PC-3 (cell line): ENCODE data around the gene TBX15. TPM values are rescaled to one million over a fixed set of nuclear protein-coding genes. Genes with fewer than 3 reads are reported as not detected.
A peak's percentile ranks its signal among the peaks of the same experiment; 100 is the strongest.

Source experiments
- ATAC-seq: fragments of 200-7000 bp; cut with Tn5 transposase; 2 replicates; pipeline ENCODE4 v1.9.1; 2020; ENCODE audit warnings: mild to moderate bottlenecking, moderate library complexity
- BruUV-seq: library from RNA; stranded (reverse); fragments of 400-500 nt; replicated peaks from 2 replicates; lab custom pipeline; 2021; lab: Mats Ljungman, UMichigan
- CTCF ChIA-PET: fragments of 300-600 bp; sonication (Branson Sonifier 250); formaldehyde crosslinking; loops from one replicate; lab custom pipeline; 2022; ENCODE audit warnings: antibody characterized with exemption; lab: Charles Lee
- POLR2A ChIA-PET: fragments of 300-600 bp; sonication (Branson Sonifier 250); formaldehyde crosslinking; loops from one replicate; lab custom pipeline; 2022; ENCODE audit warnings: antibody characterized with exemption; ENCODE audit not compliant: unreplicated experiment; lab: Charles Lee
- DNase-seq: peaks from one replicate; pipeline ENCODE4 v3.0.0-alpha.2; 2015
- H2AFZ ChIP-seq: fragments of 300-600 bp; sonication (generic); 2 replicates; pipeline ENCODE4 v1.6.0; 2016; ENCODE audit warnings: antibody characterized with exemption, low read length
- H3F3A ChIP-seq: fragments of 300-600 bp; sonication (generic); one replicate; pipeline ENCODE4 v1.6.0; 2017; ENCODE audit warnings: antibody characterized with exemption, low read length, control low read depth, mild to moderate bottlenecking; ENCODE audit not compliant: unreplicated experiment
- H3K27ac ChIP-seq: fragments of 300-600 bp; sonication (generic); 2 replicates; pipeline ENCODE4 v1.5.1; 2016; ENCODE audit warnings: mild to moderate bottlenecking, low read length
- H3K27me3 ChIP-seq: fragments of 300-600 bp; sonication (generic); 2 replicates; pipeline ENCODE4 v1.6.1; 2016; ENCODE audit warnings: low read length, mixed read lengths
- H3K36me3 ChIP-seq: fragments of 300-600 bp; sonication (generic); 2 replicates; pipeline ENCODE4 v1.6.1; 2016; ENCODE audit warnings: low read depth, mixed run types, low read length, mixed read lengths
- H3K4me1 ChIP-seq: fragments of 300-600 bp; sonication (generic); 2 replicates; pipeline ENCODE4 v1.5.1; 2016; ENCODE audit warnings: low read length; ENCODE audit not compliant: insufficient read depth
- H3K4me2 ChIP-seq: fragments of 300-600 bp; sonication (generic); 2 replicates; pipeline ENCODE4 v1.6.0; 2016; ENCODE audit warnings: low read length
- H3K4me3 ChIP-seq: fragments of 300-600 bp; sonication (generic); 2 replicates; pipeline ENCODE4 v1.5.1; 2016; ENCODE audit warnings: mild to moderate bottlenecking, low read length, mixed read lengths
- H3K79me2 ChIP-seq: fragments of 300-600 bp; sonication (generic); 2 replicates; pipeline ENCODE4 v1.6.1; 2017; ENCODE audit warnings: low read length, mixed read lengths
- H3K9ac ChIP-seq: fragments of 300-600 bp; sonication (generic); 2 replicates; pipeline ENCODE4 v1.6.0; 2016; ENCODE audit warnings: mild to moderate bottlenecking, low read length
- H3K9me2 ChIP-seq: fragments of 300-600 bp; sonication (generic); replicated peaks from 2 replicates; pipeline ENCODE4 v1.6.1; 2016; ENCODE audit warnings: mixed run types, low read length, mixed read lengths
- H3K9me3 ChIP-seq: fragments of 300-600 bp; sonication (generic); 2 replicates; pipeline ENCODE4 v1.6.1; 2016; ENCODE audit warnings: low read length, mixed read lengths
- H4K20me1 ChIP-seq: fragments of 300-600 bp; sonication (generic); 2 replicates; pipeline ENCODE4 v1.6.1; 2016; ENCODE audit warnings: low read length, mixed read lengths
- EZH2 ChIP-seq: fragments of 300-600 bp; sonication (generic); IDR thresholded peaks from one replicate; pipeline ENCODE4 v1.6.1; 2017; ENCODE audit warnings: antibody characterized with exemption, mild to moderate bottlenecking, low read length; ENCODE audit not compliant: unreplicated experiment
- EZH2phosphoT487 ChIP-seq: fragments of 300-600 bp; sonication (generic); IDR thresholded peaks from 2 replicates; pipeline ENCODE4 v1.6.1; 2018; ENCODE audit warnings: mild to moderate bottlenecking, antibody characterized with exemption, low read length, borderline replicate concordance
- intact Hi-C: fragments of 100-400 bp; cut with micrococcal nuclease; formaldehyde crosslinking; loops from 2 replicates; pipeline ENCODE4 v1.9.0; 2023
- total RNA-seq: library from RNA; depleted of rRNA; stranded (reverse); fragments of >200 nt; gene quantifications from 2 replicates; pipeline ENCODE4 v1.2.3, GENCODE V29; 2014
- TF ChIP-seq, protein P1 (sequence below): fragments of 300-600 bp; sonication (generic); conservative IDR thresholded peaks from 2 replicates; pipeline ENCODE4 v1.5.1; 2017; ENCODE audit warnings: antibody characterized with exemption, low read depth, mild to moderate bottlenecking, low read length

TBX15 gene
- total RNA-seq, 1 experiment from 2014 or later: 0.58 TPM

DNA sequence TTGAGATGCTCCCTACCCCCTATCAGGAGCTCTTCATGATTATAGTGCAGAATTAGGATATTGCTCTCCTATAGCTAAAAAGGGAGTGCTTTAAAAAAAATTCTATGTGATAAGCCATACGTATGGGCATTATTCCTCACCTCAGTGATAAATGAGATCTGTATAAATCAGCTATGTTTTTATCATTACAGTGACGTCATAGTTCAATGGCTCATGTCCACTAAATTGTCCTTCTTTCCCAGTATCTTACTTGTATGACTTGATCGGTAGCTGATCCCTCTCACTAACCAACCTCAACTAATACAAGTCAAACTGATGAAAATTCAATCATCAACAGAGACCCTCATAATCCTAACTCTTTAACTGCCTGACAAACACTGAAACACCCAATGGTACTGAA, 93.3 kb downstream of the TBX15 start:
- H3K9ac ChIP-seq: no peak overlapping the region
- POLR2A ChIA-PET: no interaction called here
- no peaks in the 10 kb centered on the region for H3F3A ChIP-seq
- intact Hi-C loops: no loop called here
- CTCF ChIA-PET: no interaction called here
- TF ChIP-seq, protein P1, sequence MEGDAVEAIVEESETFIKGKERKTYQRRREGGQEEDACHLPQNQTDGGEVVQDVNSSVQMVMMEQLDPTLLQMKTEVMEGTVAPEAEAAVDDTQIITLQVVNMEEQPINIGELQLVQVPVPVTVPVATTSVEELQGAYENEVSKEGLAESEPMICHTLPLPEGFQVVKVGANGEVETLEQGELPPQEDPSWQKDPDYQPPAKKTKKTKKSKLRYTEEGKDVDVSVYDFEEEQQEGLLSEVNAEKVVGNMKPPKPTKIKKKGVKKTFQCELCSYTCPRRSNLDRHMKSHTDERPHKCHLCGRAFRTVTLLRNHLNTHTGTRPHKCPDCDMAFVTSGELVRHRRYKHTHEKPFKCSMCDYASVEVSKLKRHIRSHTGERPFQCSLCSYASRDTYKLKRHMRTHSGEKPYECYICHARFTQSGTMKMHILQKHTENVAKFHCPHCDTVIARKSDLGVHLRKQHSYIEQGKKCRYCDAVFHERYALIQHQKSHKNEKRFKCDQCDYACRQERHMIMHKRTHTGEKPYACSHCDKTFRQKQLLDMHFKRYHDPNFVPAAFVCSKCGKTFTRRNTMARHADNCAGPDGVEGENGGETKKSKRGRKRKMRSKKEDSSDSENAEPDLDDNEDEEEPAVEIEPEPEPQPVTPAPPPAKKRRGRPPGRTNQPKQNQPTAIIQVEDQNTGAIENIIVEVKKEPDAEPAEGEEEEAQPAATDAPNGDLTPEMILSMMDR: no peak
- no peak for TF ChIP-seq EZH2phosphoT487
- no peak for TF ChIP-seq EZH2
- peaks cover 5% of the 10 kb centered on the region; the same call in 1 of the 2 replicates for H3K4me1 ChIP-seq
- BruUV-seq: no TSS peak
- no peaks in the 10 kb centered on the region for H3K9me3 ChIP-seq
- no peaks in the 10 kb centered on the region for H3K79me2 ChIP-seq
- H3K27ac ChIP-seq: no peak overlapping the region
- H3K4me2 ChIP-seq: no peak overlapping the region
- no peaks in the 10 kb centered on the region for H3K9me2 ChIP-seq
- no peaks in the 10 kb centered on the region for H3K36me3 ChIP-seq
- ATAC-seq: no peak
- DNase-seq: no peak
- no peak overlapping the region for H3K4me3 ChIP-seq
- H3K27me3 ChIP-seq: no peaks in the 10 kb centered on the region
- no peak overlapping the region for H2AFZ ChIP-seq
- H4K20me1 ChIP-seq: no peaks in the 10 kb centered on the region

DNA sequence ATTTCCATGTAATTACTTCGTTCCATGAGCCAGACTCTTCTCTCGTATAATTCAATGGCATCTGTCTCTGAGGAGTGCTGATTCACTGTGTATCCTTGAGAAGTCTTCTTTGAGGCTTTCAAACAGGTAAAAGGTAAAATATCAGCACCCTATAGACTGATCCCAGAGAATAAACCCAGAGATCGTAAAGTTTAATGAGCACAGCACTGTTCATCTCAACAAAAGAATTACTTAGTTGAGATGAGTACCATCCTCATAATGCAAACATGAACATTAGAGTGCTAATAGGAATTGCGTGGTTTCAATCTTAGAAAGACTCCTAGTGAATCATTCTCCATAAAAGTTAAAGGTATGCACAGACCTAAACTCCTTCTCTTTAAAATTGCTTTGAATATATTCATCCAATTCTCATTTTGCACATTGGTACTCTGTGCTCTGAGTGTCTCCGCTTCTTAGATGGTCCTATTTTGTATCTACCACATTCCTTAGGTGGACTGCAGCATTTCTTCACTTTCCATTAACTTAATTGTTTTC, 97.2 kb downstream of the TBX15 start:
- ChIA-PET POLR2A (no interaction called here), CTCF (no interaction called here)
- no TSS peak for BruUV-seq
- no peaks in the 10 kb centered on the region for H3F3A ChIP-seq
- H3K4me3 ChIP-seq: no peak overlapping the region
- H3K9me2 ChIP-seq: no peaks in the 10 kb centered on the region
- peaks cover 5% of the 10 kb centered on the region; the same call in 1 of the 2 replicates for H3K4me1 ChIP-seq
- intact Hi-C loops: no loop called here
- no peak overlapping the region for H3K4me2 ChIP-seq
- ATAC-seq (peak; percentile 65), DNase-seq (peak; percentile 53)
- no peaks in the 10 kb centered on the region for H3K79me2 ChIP-seq
- H2AFZ ChIP-seq: no peak overlapping the region
- H3K36me3 ChIP-seq: no peaks in the 10 kb centered on the region
- H4K20me1 ChIP-seq: no peaks in the 10 kb centered on the region
- no peak overlapping the region for H3K9ac ChIP-seq
- no peaks in the 10 kb centered on the region for H3K27me3 ChIP-seq
- H3K9me3 ChIP-seq: no peaks in the 10 kb centered on the region
- peak overlapping the region; percentile 60 for H3K27ac ChIP-seq
- no peak for TF ChIP-seq EZH2phosphoT487
- no peak for TF ChIP-seq EZH2
- TF ChIP-seq, protein P1: no peak

DNA sequence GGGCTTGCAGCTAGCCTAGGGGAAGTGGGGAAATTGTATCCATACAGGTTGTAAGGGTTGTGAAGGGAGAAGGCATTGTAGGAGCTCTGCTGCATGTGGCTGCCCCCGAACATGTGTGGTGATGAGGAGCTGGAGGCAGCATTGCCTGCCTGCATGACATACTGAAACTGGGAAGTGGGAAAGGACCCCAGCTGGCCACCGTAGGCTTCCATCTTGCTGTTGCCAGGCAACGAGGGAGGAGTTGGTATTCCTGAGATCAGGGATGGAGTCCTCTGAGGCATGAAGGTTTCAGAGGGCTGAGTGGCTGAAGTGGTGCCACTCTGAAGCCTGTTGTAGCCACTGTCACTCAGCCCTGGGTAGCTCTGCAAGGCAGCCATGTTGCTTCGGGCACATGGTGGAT, 103.2 kb downstream of the TBX15 start:
- no peaks in the 10 kb centered on the region for H3K4me1 ChIP-seq
- H3K4me2 ChIP-seq: no peak overlapping the region
- intact Hi-C loops: no loop called here
- H3K9ac ChIP-seq: no peak overlapping the region
- H2AFZ ChIP-seq: no peak overlapping the region
- ChIA-PET CTCF (no interaction called here), POLR2A (no interaction called here)
- no peak for DNase-seq
- H3K36me3 ChIP-seq: no peaks in the 10 kb centered on the region
- H3F3A ChIP-seq: no peaks in the 10 kb centered on the region
- peaks cover 10% of the 10 kb centered on the region; the same call in 1 of the 2 replicates for H3K27me3 ChIP-seq
- no peak for ATAC-seq
- no peak for TF ChIP-seq EZH2
- TF ChIP-seq, protein P1: no peak
- TF ChIP-seq EZH2phosphoT487: no peak
- H3K4me3 ChIP-seq: no peak overlapping the region
- no peaks in the 10 kb centered on the region for H3K79me2 ChIP-seq
- H3K9me2 ChIP-seq: no peaks in the 10 kb centered on the region
- H3K27ac ChIP-seq: no peak overlapping the region
- H3K9me3 ChIP-seq: no peaks in the 10 kb centered on the region
- BruUV-seq: no TSS peak
- no peaks in the 10 kb centered on the region for H4K20me1 ChIP-seq
